Measurements from ENCODE around the gene AP3B1.

DNA sequence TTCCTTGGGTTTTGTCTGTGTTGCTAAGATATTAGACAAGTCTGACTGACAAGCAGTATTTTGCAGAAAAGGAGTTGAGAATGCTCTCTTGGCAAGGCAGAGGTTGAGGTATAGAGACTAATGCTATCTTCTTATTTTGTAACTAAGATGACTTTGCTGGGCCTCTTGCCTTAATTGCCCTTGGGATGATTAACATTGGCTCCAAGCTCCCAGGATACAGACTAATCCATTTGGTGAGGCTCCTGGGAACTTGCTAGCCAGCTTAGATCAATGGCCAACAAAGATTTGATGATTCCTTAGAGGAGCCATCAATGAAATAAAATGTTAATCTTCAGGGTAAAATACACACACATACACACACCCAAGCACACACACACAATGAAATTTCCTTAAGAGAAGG lies 28.7 kb upstream of the AP3B1 start:
- TF ChIP-seq, protein P1, sequence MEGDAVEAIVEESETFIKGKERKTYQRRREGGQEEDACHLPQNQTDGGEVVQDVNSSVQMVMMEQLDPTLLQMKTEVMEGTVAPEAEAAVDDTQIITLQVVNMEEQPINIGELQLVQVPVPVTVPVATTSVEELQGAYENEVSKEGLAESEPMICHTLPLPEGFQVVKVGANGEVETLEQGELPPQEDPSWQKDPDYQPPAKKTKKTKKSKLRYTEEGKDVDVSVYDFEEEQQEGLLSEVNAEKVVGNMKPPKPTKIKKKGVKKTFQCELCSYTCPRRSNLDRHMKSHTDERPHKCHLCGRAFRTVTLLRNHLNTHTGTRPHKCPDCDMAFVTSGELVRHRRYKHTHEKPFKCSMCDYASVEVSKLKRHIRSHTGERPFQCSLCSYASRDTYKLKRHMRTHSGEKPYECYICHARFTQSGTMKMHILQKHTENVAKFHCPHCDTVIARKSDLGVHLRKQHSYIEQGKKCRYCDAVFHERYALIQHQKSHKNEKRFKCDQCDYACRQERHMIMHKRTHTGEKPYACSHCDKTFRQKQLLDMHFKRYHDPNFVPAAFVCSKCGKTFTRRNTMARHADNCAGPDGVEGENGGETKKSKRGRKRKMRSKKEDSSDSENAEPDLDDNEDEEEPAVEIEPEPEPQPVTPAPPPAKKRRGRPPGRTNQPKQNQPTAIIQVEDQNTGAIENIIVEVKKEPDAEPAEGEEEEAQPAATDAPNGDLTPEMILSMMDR (IDR thresholded peaks at IDR 0.05) = no peak
- no peak for TF ChIP-seq POLR2A (IDR thresholded peaks at IDR 0.05)

Data from testis (tissue), 2 donors.